ENCODE data around the gene TGM3.
A peak's percentile ranks its signal among the peaks of the same experiment; 100 is the strongest.

The TGM3 gene

GRCh38 chr20:2386516-2387179, 90.8 kb downstream of the TGM3 start:
- peak overlapping the region; percentile 37 for H3K27ac Mint-ChIP-seq
- ATAC-seq, result peak; percentile 37
- H3K4me1 Mint-ChIP-seq, result peaks cover 22% of the 10 kb centered on the region
- no peaks in the 10 kb centered on the region for H3K36me3 Mint-ChIP-seq
- DNase-seq (ENCODE audit: low spot score in 2 of 2), result no peak
- no peaks in the 10 kb centered on the region for H3K9me3 Mint-ChIP-seq
- H3K4me3 Mint-ChIP-seq, result no peak overlapping the region

GRCh38 chr20:2387180-2387577, 91.4 kb downstream of the TGM3 start:
- Mint-ChIP-seq H3K9me3 (no peaks in the 10 kb centered on the region), H3K27ac (no peak overlapping the region), H3K4me3 (no peak overlapping the region), H3K4me1 (peaks cover 22% of the 10 kb centered on the region), H3K36me3 (no peaks in the 10 kb centered on the region)
- peak; percentile 83 for ATAC-seq
- DNase-seq (ENCODE audit: low spot score in 2 of 2), result peak; percentile 40 to 85

GRCh38 chr20:2387580-2387979, 91.8 kb downstream of the TGM3 start:
- Mint-ChIP-seq H3K36me3 (no peaks in the 10 kb centered on the region), H3K9me3 (no peaks in the 10 kb centered on the region), H3K4me1 (peaks cover 22% of the 10 kb centered on the region), H3K4me3 (no peak overlapping the region), H3K27ac (no peak overlapping the region)
- no peak for DNase-seq (ENCODE audit: low spot score in 2 of 2)
- ATAC-seq, result no peak
